Liver (tissue), 9 donors: ENCODE results near the gene NPW. TPM values are rescaled to one million over a fixed set of nuclear protein-coding genes. Genes with fewer than 3 reads are reported as not detected.

ENCODE experiments used
- DNase-seq: peaks from one replicate; pipeline ENCODE4 v3.0.0-alpha.2; 2017; ENCODE audit warnings: low spot score
- H3K27ac ChIP-seq, 2 donors: one replicate each; pipeline ENCODE4 v1.7.0; 2013; ENCODE audit warnings: inconsistent platforms in 2 of 2, low read length in 2 of 2, control low read depth in 1 of 2, low read depth in 1 of 2, mild to moderate bottlenecking in 1 of 2
- H3K27me3 ChIP-seq, 4 donors: one replicate each; pipeline versions ENCODE4 v1.6.1 to v1.7.0; 2013; ENCODE audit warnings: low read length in 3 of 4, inconsistent platforms in 1 of 4, mild to moderate bottlenecking in 1 of 4, moderate library complexity in 1 of 4; ENCODE audit not compliant: control insufficient read depth in 4 of 4, insufficient read depth in 4 of 4
- H3K36me3 ChIP-seq, 4 donors: one replicate each; pipeline versions ENCODE4 v1.6.1 to v1.7.0; 2013; ENCODE audit warnings: low read length in 3 of 4, mild to moderate bottlenecking in 3 of 4, low read depth in 1 of 4, moderate library complexity in 1 of 4; ENCODE audit not compliant: control insufficient read depth in 4 of 4, insufficient read depth in 3 of 4
- H3K4me1 ChIP-seq, 4 donors: one replicate each; pipeline versions ENCODE4 v1.6.1 to v1.7.0; 2013; ENCODE audit warnings: low read length in 3 of 4, mild to moderate bottlenecking in 3 of 4, moderate library complexity in 1 of 4; ENCODE audit not compliant: control insufficient read depth in 4 of 4, insufficient read depth in 4 of 4
- H3K4me3 ChIP-seq, 3 donors: one replicate each; pipeline versions ENCODE4 v1.6.1 to v1.7.0; 2013; ENCODE audit warnings: low read length in 3 of 3, control low read depth in 1 of 3, low read depth in 1 of 3, mild to moderate bottlenecking in 1 of 3
- H3K9ac ChIP-seq, 2 donors: one replicate each; pipeline ENCODE4 v1.7.0; 2013; ENCODE audit warnings: low read length in 2 of 2, mild to moderate bottlenecking in 2 of 2, moderate library complexity in 2 of 2, control low read depth in 1 of 2, low read depth in 1 of 2
- H3K9me3 ChIP-seq, 4 donors: one replicate each; pipeline versions ENCODE4 v1.6.1 to v1.7.0; 2013; ENCODE audit warnings: low read length in 3 of 4; ENCODE audit not compliant: control insufficient read depth in 4 of 4
- ATF3 ChIP-seq: IDR thresholded peaks from 2 replicates; pipeline ENCODE4 v1.6.1; 2016; ENCODE audit warnings: antibody characterized with exemption
- CTCF ChIP-seq: fragments of 150-350 bp; IDR thresholded peaks from 2 replicates; pipeline ENCODE4 v1.5.1; 2017; ENCODE audit warnings: improper control_type of control experiment, low read depth, low read length; ENCODE audit not compliant: missing input control
- EGR1 ChIP-seq, 2 donors: IDR thresholded peaks; 2 replicates each; pipeline ENCODE4 v1.6.1; 2016 to 2018; ENCODE audit warnings: antibody characterized with exemption in 2 of 2, low read depth in 2 of 2
- FOXA1 ChIP-seq: IDR thresholded peaks from 2 replicates; pipeline ENCODE4 v1.6.1; 2016; ENCODE audit warnings: antibody characterized with exemption
- FOXA2 ChIP-seq: IDR thresholded peaks from 2 replicates; pipeline ENCODE4 v1.6.1; 2016; ENCODE audit warnings: antibody characterized with exemption
- HNF4A ChIP-seq, 2 donors: conservative IDR thresholded peaks; 2 replicates each; pipeline ENCODE4 v1.6.1; 2016; ENCODE audit warnings: antibody characterized with exemption in 2 of 2, mild to moderate bottlenecking in 2 of 2
- HNF4G ChIP-seq: IDR thresholded peaks from 2 replicates; pipeline ENCODE4 v1.6.1; 2016; ENCODE audit warnings: antibody characterized with exemption
- JUND ChIP-seq, 2 donors: IDR thresholded peaks; 2 replicates each; pipeline ENCODE4 v1.6.1; 2016; ENCODE audit warnings: antibody characterized with exemption in 2 of 2
- MAX ChIP-seq: IDR thresholded peaks from 2 replicates; pipeline ENCODE4 v1.6.1; 2016; ENCODE audit warnings: antibody characterized with exemption
- NR2F2 ChIP-seq: IDR thresholded peaks from 2 replicates; pipeline ENCODE4 v1.6.1; 2016; ENCODE audit warnings: antibody characterized with exemption
- RAD21 ChIP-seq, 2 donors: IDR thresholded peaks; 2 replicates each; pipeline ENCODE4 v1.6.1; 2016; ENCODE audit warnings: antibody characterized with exemption in 2 of 2, mild to moderate bottlenecking in 2 of 2
- RXRA ChIP-seq, 2 donors: IDR thresholded peaks; 2 replicates each; pipeline ENCODE4 v1.6.1; 2017 to 2018; ENCODE audit warnings: antibody characterized with exemption in 2 of 2, mild to moderate bottlenecking in 1 of 2
- SP1 ChIP-seq: IDR thresholded peaks from 2 replicates; pipeline ENCODE4 v1.6.1; 2018; ENCODE audit warnings: antibody characterized with exemption, mild to moderate bottlenecking
- TAF1 ChIP-seq: conservative IDR thresholded peaks from 2 replicates; pipeline ENCODE4 v1.6.1; 2016; ENCODE audit warnings: antibody characterized with exemption, mild to moderate bottlenecking
- YY1 ChIP-seq: IDR thresholded peaks from 2 replicates; pipeline ENCODE4 v1.6.1; 2016; ENCODE audit warnings: antibody characterized with exemption, mild to moderate bottlenecking
- ZBTB33 ChIP-seq: IDR thresholded peaks from 2 replicates; pipeline ENCODE4 v1.6.1; 2016; ENCODE audit warnings: antibody characterized with exemption
- WGBS: extraction: QIAGEN DNeasy Blood & Tissue Kit; methylation state at CpG from one replicate; pipeline ENCODE4 v1.1.7; 2013; 5-methylcytosine and 5-hydroxymethylcytosine counted together
- polyA plus RNA-seq, 2 donors: library from polyadenylated mRNA; stranded (reverse) in 1 of 2; unstranded in 1 of 2; fragments of 200-250 nt in 1 of 2; fragments of >200 nt in 1 of 2; fragmentation: Nextera tagmentation in 1 of 2; extraction: Ambion mirVana in 1 of 2; gene quantifications; one replicate each; pipeline versions ENCODE4 v1.2.1 to v1.2.3, GENCODE V29; 2013 to 2015
- total RNA-seq, 2 donors: library from RNA; depleted of rRNA; stranded (reverse); fragments of >200 nt; gene quantifications; one replicate each; pipeline ENCODE4 v1.2.3, GENCODE V29; 2014
- donor health status: healthy.
- donor health status: healthy.
- donor health status: healthy.
- donor health status: healthy.
- donor health status: healthy.

The NPW gene
- total and polyA plus RNA-seq, 4 donors, result 1.3 to 20.6 (median 9.1) TPM

GRCh38 chr16:2013527-2013926, 6.1 kb upstream of the NPW start (continued):
- no peak for TF ChIP-seq CTCF
- TF ChIP-seq NR2F2, result no peak
- TF ChIP-seq ATF3, result no peak
- no peak for TF ChIP-seq YY1

- TF ChIP-seq ZBTB33, result no peak
- no peak for TF ChIP-seq YY1
- no peak for TF ChIP-seq JUND (IDR thresholded peaks at IDR 0.05)
- TF ChIP-seq EGR1 (IDR thresholded peaks at IDR 0.05; ENCODE audit: low read depth in 2 of 2), result no peak
- TF ChIP-seq RAD21 (IDR thresholded peaks at IDR 0.05), result no peak
- TF ChIP-seq NR2F2, result no peak
- TF ChIP-seq FOXA1, result no peak
- TF ChIP-seq ATF3, result no peak
- TF ChIP-seq SP1, result no peak
- TF ChIP-seq RXRA (IDR thresholded peaks at IDR 0.05), result no peak
- TF ChIP-seq CTCF, result no peak
- Histone ChIP-seq H3K4me1 (peaks cover 7 to 14% (median 10%) of the 10 kb centered on the region in 4 donors), H3K27me3 (no peaks in the 10 kb centered on the region), H3K27ac (no peak overlapping the region), H3K36me3 (no peaks in the 10 kb centered on the region), H3K4me3 (no peak overlapping the region), H3K9ac (no peak overlapping the region), H3K9me3 (no peaks in the 10 kb centered on the region)
- DNase-seq, result no peak
- 85% methylated on average over 24 of the region's 24 CpGs for WGBS
Observed at GRCh38 chr16:2015117-2015946, 4.3 kb upstream of the NPW start.

GRCh38 chr16:2015947-2016208, 3.7 kb upstream of the NPW start:
- Histone ChIP-seq H3K9ac (no peak overlapping the region), H3K4me1 (peaks cover 8 to 16% (median 12%) of the 10 kb centered on the region in 4 donors), H3K27me3 (no peaks in the 10 kb centered on the region), H3K4me3 (no peak overlapping the region), H3K27ac (no peak overlapping the region), H3K9me3 (no peaks in the 10 kb centered on the region), H3K36me3 (no peaks in the 10 kb centered on the region)
- no peak for DNase-seq
- 86% methylated on average over 7 of the region's 7 CpGs for WGBS
- TF ChIP-seq FOXA2 (no peak), HNF4A (conservative IDR thresholded peaks at IDR 0.05) (no peak), FOXA1 (no peak), ZBTB33 (no peak), MAX (no peak), JUND (IDR thresholded peaks at IDR 0.05) (no peak), HNF4G (no peak), YY1 (no peak), NR2F2 (no peak), TAF1 (no peak), RXRA (IDR thresholded peaks at IDR 0.05) (no peak), CTCF (no peak)
